Measurements from ENCODE around the gene GPHN. TPM values are rescaled to one million over a fixed set of nuclear protein-coding genes. Genes with fewer than 3 reads are reported as not detected.

Gene GPHN
- polyA plus RNA-seq, 1 of the 3 experiments (the other 2 are of a cell fraction): 6.9 TPM

GRCh38 chr14:66643344-66643743, 135.4 kb downstream of the GPHN start:
- Histone ChIP-seq H3K4me3 (ENCODE audit: low read depth in 2 of 2, low read length in 1 of 2) (no peak overlapping the region), H3K9ac (no peak overlapping the region), H3K9me2 (no peaks in the 10 kb centered on the region), H3K27ac (ENCODE audit: low read depth in 2 of 2, low read length in 1 of 2) (no peak overlapping the region), H2AFZ (ENCODE audit: low read depth) (no peak overlapping the region), H3F3A (replicated peaks; ENCODE audit: insufficient read depth) (peaks cover 5% of the 10 kb centered on the region), H3K4me2 (no peak overlapping the region), H3K9me3 (no peaks in the 10 kb centered on the region), H4K20me1 (ENCODE audit: insufficient read depth) (no peaks in the 10 kb centered on the region), H3K79me2 (ENCODE audit: insufficient read depth) (no peaks in the 10 kb centered on the region), H3K36me3 (replicated peaks in 1 of 2; ENCODE audit: control insufficient read depth in 1 of 2, insufficient read depth in 2 of 2, low read length in 1 of 2) (no peaks in the 10 kb centered on the region), H3K4me1 (ENCODE audit: control insufficient read depth in 1 of 2, insufficient read depth in 2 of 2, low read depth in 1 of 2, low read length in 1 of 2) (peaks cover 0 to 4% of the 10 kb centered on the region in 2 experiments; a peak in 2 of 4 replicates), H3K27me3 (ENCODE audit: insufficient read depth) (no peaks in the 10 kb centered on the region)
- POLR2A ChIA-PET: no interaction called here
- no peak for DNase-seq
- CTCF ChIA-PET: interaction anchor here (0.7 kb wide), 1 partner anchor 27 kb away, joined by 3 read pairs; no protein-coding TSS in a partner anchor
- TF ChIP-seq NRF1 (IDR thresholded peaks at IDR 0.05; ENCODE audit: low read depth, low read length): no peak
- TF ChIP-seq TEAD4 (IDR thresholded peaks at IDR 0.05; ENCODE audit: borderline replicate concordance, insufficient read depth): peak; percentile 15; the same call in 1 of the 2 replicates

- Histone ChIP-seq H3K9ac (no peak overlapping the region), H4K20me1 (ENCODE audit: insufficient read depth) (no peaks in the 10 kb centered on the region), H3K9me3 (no peaks in the 10 kb centered on the region), H3F3A (replicated peaks; ENCODE audit: insufficient read depth) (peaks cover 5% of the 10 kb centered on the region), H3K79me2 (ENCODE audit: insufficient read depth) (no peaks in the 10 kb centered on the region), H3K9me2 (no peaks in the 10 kb centered on the region), H3K27me3 (ENCODE audit: insufficient read depth) (no peaks in the 10 kb centered on the region), H2AFZ (ENCODE audit: low read depth) (no peak overlapping the region), H3K4me1 (ENCODE audit: control insufficient read depth in 1 of 2, insufficient read depth in 2 of 2, low read depth in 1 of 2, low read length in 1 of 2) (no peaks in the 10 kb centered on the region; a peak in 1 of 4 replicates), H3K4me2 (no peak overlapping the region), H3K4me3 (ENCODE audit: low read depth in 2 of 2, low read length in 1 of 2) (no peak overlapping the region), H3K27ac (ENCODE audit: low read depth in 2 of 2, low read length in 1 of 2) (no peak overlapping the region), H3K36me3 (replicated peaks in 1 of 2; ENCODE audit: control insufficient read depth in 1 of 2, insufficient read depth in 2 of 2, low read length in 1 of 2) (no peaks in the 10 kb centered on the region)
- 60% methylated on average over 1 of the region's 1 CpG for WGBS (ENCODE audit: low lambda C conversion rate)
- CTCF ChIA-PET: no interaction called here
- POLR2A ChIA-PET: no interaction called here
- DNase-seq: no peak
- TF ChIP-seq IRF3 (IDR thresholded peaks at IDR 0.05; ENCODE audit: low read depth, low read length) (no peak), TCF12 (IDR thresholded peaks at IDR 0.05) (peak; percentile 12; the same call in 1 of the 2 replicates)
These were observed 137.8 kb downstream of the GPHN start for GRCh38 chr14:66645716-66646115.

DNA sequence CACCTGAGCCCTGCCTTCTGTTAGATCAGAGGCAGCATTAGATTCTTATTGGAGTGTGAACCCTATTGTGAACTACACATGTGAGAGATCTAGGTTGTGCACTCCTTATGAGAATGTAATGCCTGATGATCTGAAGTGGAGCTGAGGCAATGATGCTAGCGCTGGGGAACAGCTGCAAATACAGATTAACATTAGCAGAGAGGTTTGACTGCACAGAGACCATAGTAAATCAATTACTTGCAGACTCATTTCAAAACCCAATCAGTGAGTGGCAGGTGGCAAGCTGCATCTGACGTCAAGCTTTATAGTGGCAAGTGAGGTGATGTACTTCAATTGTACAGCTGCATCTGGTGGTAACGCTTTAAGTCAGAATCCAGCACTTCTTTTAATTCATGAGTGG, 141.6 kb downstream of the GPHN start:
- Histone ChIP-seq H3K9me3 (no peaks in the 10 kb centered on the region), H3K36me3 (replicated peaks in 1 of 2; ENCODE audit: control insufficient read depth in 1 of 2, insufficient read depth in 2 of 2, low read length in 1 of 2) (no peaks in the 10 kb centered on the region), H4K20me1 (ENCODE audit: insufficient read depth) (no peaks in the 10 kb centered on the region), H3F3A (replicated peaks; ENCODE audit: insufficient read depth) (no peaks in the 10 kb centered on the region), H3K4me2 (no peak overlapping the region), H3K4me3 (ENCODE audit: low read depth in 2 of 2, low read length in 1 of 2) (no peak overlapping the region), H2AFZ (ENCODE audit: low read depth) (no peak overlapping the region), H3K9ac (no peak overlapping the region), H3K27ac (ENCODE audit: low read depth in 2 of 2, low read length in 1 of 2) (no peak overlapping the region), H3K4me1 (ENCODE audit: control insufficient read depth in 1 of 2, insufficient read depth in 2 of 2, low read depth in 1 of 2, low read length in 1 of 2) (no peaks in the 10 kb centered on the region; a peak in 2 of 4 replicates), H3K79me2 (ENCODE audit: insufficient read depth) (no peaks in the 10 kb centered on the region), H3K9me2 (no peaks in the 10 kb centered on the region), H3K27me3 (ENCODE audit: insufficient read depth) (no peaks in the 10 kb centered on the region)
- POLR2A ChIA-PET: no interaction called here
- TF ChIP-seq FOXM1 (IDR thresholded peaks at IDR 0.05; ENCODE audit: low read depth) (no peak), FOXJ3 (CRISPR knock-in tag; IDR thresholded peaks at IDR 0.05) (no peak), YY1 (IDR thresholded peaks at IDR 0.05; ENCODE audit: low read depth) (no peak), EP300 (IDR thresholded peaks at IDR 0.05; ENCODE audit: borderline replicate concordance in 1 of 2, low read depth in 1 of 2, low read length in 1 of 2) (no peak), RAD21 (IDR thresholded peaks at IDR 0.05; ENCODE audit: low read length) (no peak), JUND (IDR thresholded peaks at IDR 0.05) (no peak)
- TF ChIP-seq, protein P1, sequence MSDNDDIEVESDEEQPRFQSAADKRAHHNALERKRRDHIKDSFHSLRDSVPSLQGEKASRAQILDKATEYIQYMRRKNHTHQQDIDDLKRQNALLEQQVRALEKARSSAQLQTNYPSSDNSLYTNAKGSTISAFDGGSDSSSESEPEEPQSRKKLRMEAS (IDR thresholded peaks at IDR 0.05; ENCODE audit: low read depth): no peak
- 100% methylated on average over 3 of the region's 3 CpGs for WGBS (ENCODE audit: low lambda C conversion rate)
- CTCF ChIA-PET: no interaction called here
- no peak for DNase-seq

Measured in SK-N-SH (cell line).